ENCODE measurements around the gene CDC25A. TPM values are rescaled to one million over a fixed set of nuclear protein-coding genes. Genes with fewer than 3 reads are reported as not detected.

Gene CDC25A
- total RNA-seq, 4 donors from 2014 or later: 2.7 to 14.2 (median 7.0) TPM

DNA sequence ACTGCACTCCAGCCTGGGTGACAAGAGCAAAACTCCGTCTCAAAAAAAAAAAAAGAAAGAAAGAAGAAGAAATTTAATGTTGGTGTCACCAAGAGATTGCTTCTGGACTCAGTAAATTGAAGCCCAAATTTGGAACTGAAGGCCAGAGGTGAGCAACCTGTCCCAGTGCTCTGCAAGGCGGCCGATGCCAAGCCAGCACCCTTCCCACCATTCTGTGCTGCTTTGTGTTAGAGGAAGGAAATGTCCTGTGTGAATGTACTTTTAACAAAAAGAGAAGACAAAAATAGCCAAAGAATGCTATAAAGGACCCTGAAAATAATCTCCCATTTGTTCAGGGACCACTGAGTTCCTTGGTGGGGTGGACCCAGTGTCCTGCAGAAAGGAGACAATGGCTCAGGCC is 44.6 kb downstream of the CDC25A start:
- TF ChIP-seq POLR2A (IDR thresholded peaks at IDR 0.05): no peak
- TF ChIP-seq, protein P1, sequence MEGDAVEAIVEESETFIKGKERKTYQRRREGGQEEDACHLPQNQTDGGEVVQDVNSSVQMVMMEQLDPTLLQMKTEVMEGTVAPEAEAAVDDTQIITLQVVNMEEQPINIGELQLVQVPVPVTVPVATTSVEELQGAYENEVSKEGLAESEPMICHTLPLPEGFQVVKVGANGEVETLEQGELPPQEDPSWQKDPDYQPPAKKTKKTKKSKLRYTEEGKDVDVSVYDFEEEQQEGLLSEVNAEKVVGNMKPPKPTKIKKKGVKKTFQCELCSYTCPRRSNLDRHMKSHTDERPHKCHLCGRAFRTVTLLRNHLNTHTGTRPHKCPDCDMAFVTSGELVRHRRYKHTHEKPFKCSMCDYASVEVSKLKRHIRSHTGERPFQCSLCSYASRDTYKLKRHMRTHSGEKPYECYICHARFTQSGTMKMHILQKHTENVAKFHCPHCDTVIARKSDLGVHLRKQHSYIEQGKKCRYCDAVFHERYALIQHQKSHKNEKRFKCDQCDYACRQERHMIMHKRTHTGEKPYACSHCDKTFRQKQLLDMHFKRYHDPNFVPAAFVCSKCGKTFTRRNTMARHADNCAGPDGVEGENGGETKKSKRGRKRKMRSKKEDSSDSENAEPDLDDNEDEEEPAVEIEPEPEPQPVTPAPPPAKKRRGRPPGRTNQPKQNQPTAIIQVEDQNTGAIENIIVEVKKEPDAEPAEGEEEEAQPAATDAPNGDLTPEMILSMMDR (IDR thresholded peaks at IDR 0.05): no peak
- 80 to 100% methylated on average over 3 of the region's 3 CpGs for WGBS, 2 donors
- Histone ChIP-seq H3K27ac (peak overlapping the region in 1 of 4 donors; percentile 74), H3K9me3 (no peaks in the 10 kb centered on the region), H3K4me3 (no peak overlapping the region), H3K36me3 (no peaks in the 10 kb centered on the region), H3K27me3 (no peaks in the 10 kb centered on the region), H3K4me1 (peaks cover 0 to 41% (median 8%) of the 10 kb centered on the region in 3 donors)
- DNase-seq: no peak
- intact Hi-C loops (cut with DNase I): no loop called here

- H3K36me3 ChIP-seq: no peaks in the 10 kb centered on the region
- H3K9me3 ChIP-seq: no peaks in the 10 kb centered on the region
- no peak for DNase-seq
- peaks cover 0 to 41% (median 8%) of the 10 kb centered on the region in 3 donors for H3K4me1 ChIP-seq
- no peaks in the 10 kb centered on the region for H3K27me3 ChIP-seq
- WGBS, 2 donors: 63% methylated on average over 8 of the region's 11 CpGs
- TF ChIP-seq, protein P1 (IDR thresholded peaks at IDR 0.05): no peak
- no peak for TF ChIP-seq POLR2A (IDR thresholded peaks at IDR 0.05)
- intact Hi-C loops (cut with DNase I): no loop called here
- H3K27ac ChIP-seq: peak overlapping the region; percentile 21 to 81 (median 65)
- H3K4me3 ChIP-seq: no peak overlapping the region
These were observed 45.8 kb downstream of the CDC25A start for GRCh38 chr3:48142316-48142870.

DNA sequence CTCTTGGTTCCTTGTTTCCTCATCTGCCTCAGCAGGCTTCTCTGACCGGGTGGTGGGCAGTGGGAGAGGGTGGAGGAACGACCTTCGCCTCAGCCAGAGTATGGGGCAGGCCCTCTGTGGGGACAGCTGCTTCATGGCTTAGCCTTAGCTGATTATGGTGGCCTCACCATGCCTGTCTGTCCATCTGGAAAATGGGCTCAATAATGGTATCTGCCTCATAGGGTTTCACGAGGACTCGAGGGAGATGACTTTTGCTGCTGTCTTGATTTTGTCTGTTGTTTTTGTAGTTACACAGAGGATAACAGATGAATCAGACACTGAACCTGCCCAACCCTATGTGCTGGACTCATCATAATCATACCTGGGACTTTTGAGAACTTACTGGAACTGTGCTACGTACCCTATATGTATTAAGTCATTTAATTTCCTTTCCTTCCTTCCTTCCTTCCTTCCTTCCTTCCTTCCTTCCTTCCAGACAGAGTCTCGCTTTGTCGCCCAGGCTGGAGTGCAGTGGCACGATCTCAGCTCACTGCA is 46.5 kb downstream of the CDC25A start:
- TF ChIP-seq, protein P1 (IDR thresholded peaks at IDR 0.05): no peak
- peak overlapping the region; percentile 37 to 81 (median 65) for H3K27ac ChIP-seq

GRCh38 chr3:48140936-48141603 is 47.1 kb downstream of the CDC25A start:
- Histone ChIP-seq H3K9me3 (no peaks in the 10 kb centered on the region), H3K36me3 (no peaks in the 10 kb centered on the region), H3K4me3 (no peak overlapping the region), H3K27me3 (no peaks in the 10 kb centered on the region), H3K4me1 (peaks cover 0 to 41% (median 8%) of the 10 kb centered on the region in 3 donors), H3K27ac (peak overlapping the region; percentile 37 to 81 (median 65))
- no peak for DNase-seq
- 82 to 97% methylated on average over 2 of the region's 2 CpGs for WGBS, 2 donors
- TF ChIP-seq, protein P1 (IDR thresholded peaks at IDR 0.05): no peak
- TF ChIP-seq POLR2A (IDR thresholded peaks at IDR 0.05): no peak
- intact Hi-C loops (cut with DNase I): no loop called here

More for the DNA sequence above, 46.5 kb downstream of the CDC25A start:
- Histone ChIP-seq H3K4me3 (no peak overlapping the region), H3K36me3 (no peaks in the 10 kb centered on the region), H3K9me3 (no peaks in the 10 kb centered on the region), H3K4me1 (peaks cover 0 to 41% (median 8%) of the 10 kb centered on the region in 3 donors), H3K27me3 (no peaks in the 10 kb centered on the region)
- DNase-seq: no peak
- intact Hi-C loops (cut with DNase I): no loop called here
- 62 to 80% methylated on average over 9 of the region's 9 CpGs for WGBS, 2 donors

GRCh38 chr3:48140336-48140757 is 47.9 kb downstream of the CDC25A start:
- DNase-seq: no peak
- Histone ChIP-seq H3K4me3 (no peak overlapping the region), H3K36me3 (no peaks in the 10 kb centered on the region), H3K4me1 (peaks cover 0 to 41% (median 8%) of the 10 kb centered on the region in 3 donors), H3K27me3 (no peaks in the 10 kb centered on the region), H3K9me3 (no peaks in the 10 kb centered on the region), H3K27ac (no peak overlapping the region)
- intact Hi-C loops (cut with DNase I): no loop called here
- TF ChIP-seq, protein P1 (IDR thresholded peaks at IDR 0.05): no peak
- TF ChIP-seq POLR2A (IDR thresholded peaks at IDR 0.05): no peak
- 43 to 49% methylated on average over 9 of the region's 9 CpGs for WGBS, 2 donors

Data from esophagus squamous epithelium (tissue), 5 donors.